GM08714 (cell line): ENCODE measurements around the gene HMX1.

Experiments
- H3K4me3 ChIP-seq: fragments of 200-500 bp; sonication (Bioruptor generic); 2 replicates; pipeline ENCODE4 v1.5.1; 2014; ENCODE audit warnings: mild to moderate bottlenecking, low read length, inconsistent platforms
- ZNF274 ChIP-seq: IDR thresholded peaks from 2 replicates; pipeline ENCODE4 v1.6.1; 2012; ENCODE audit warnings: mild to moderate bottlenecking, low read depth, low read length

HMX1 gene

GRCh38 chr4:8844976-8845690 lies 26.5 kb downstream of the HMX1 start:
- no peak for TF ChIP-seq ZNF274
- no peak overlapping the region for H3K4me3 ChIP-seq

GRCh38 chr4:8843597-8843996 lies 28.0 kb downstream of the HMX1 start:
- no peak overlapping the region for H3K4me3 ChIP-seq
- TF ChIP-seq ZNF274, result no peak

- no peak overlapping the region for H3K4me3 ChIP-seq
- TF ChIP-seq ZNF274, result no peak
Observed at GRCh38 chr4:8842614-8843013, 29.0 kb downstream of the HMX1 start.

- H3K4me3 ChIP-seq, result no peak overlapping the region
- TF ChIP-seq ZNF274, result no peak
Observed at GRCh38 chr4:8841678-8842268, 29.9 kb downstream of the HMX1 start.

- TF ChIP-seq ZNF274, result no peak
- no peak overlapping the region for H3K4me3 ChIP-seq
Observed at GRCh38 chr4:8840816-8841455, 30.7 kb downstream of the HMX1 start.

- no peak overlapping the region for H3K4me3 ChIP-seq
- TF ChIP-seq ZNF274, result no peak
Observed at GRCh38 chr4:8840006-8840793, 31.4 kb downstream of the HMX1 start.

GRCh38 chr4:8838961-8839431 lies 32.6 kb downstream of the HMX1 start:
- no peak overlapping the region for H3K4me3 ChIP-seq
- no peak for TF ChIP-seq ZNF274

GRCh38 chr4:8838296-8838960 lies 33.2 kb downstream of the HMX1 start:
- no peak for TF ChIP-seq ZNF274
- H3K4me3 ChIP-seq, result no peak overlapping the region

- H3K4me3 ChIP-seq, result no peak overlapping the region
- no peak for TF ChIP-seq ZNF274
Observed at GRCh38 chr4:8837181-8837841, 34.3 kb downstream of the HMX1 start.

- no peak for TF ChIP-seq ZNF274
- H3K4me3 ChIP-seq, result no peak overlapping the region
Observed at GRCh38 chr4:8836664-8837171, 34.9 kb downstream of the HMX1 start.

GRCh38 chr4:8835521-8836365 lies 35.9 kb downstream of the HMX1 start:
- TF ChIP-seq ZNF274, result no peak

GRCh38 chr4:8834681-8835220 lies 36.9 kb downstream of the HMX1 start:
- TF ChIP-seq ZNF274, result no peak
- H3K4me3 ChIP-seq, result no peak overlapping the region

More at GRCh38 chr4:8835521-8836365, 35.9 kb downstream of the HMX1 start:
- H3K4me3 ChIP-seq, result no peak overlapping the region
